Epithelial cell of esophagus (primary cell): ENCODE results near the gene GATA5.
"Not testable (repeated sequence)": the region's sequence is repeated elsewhere in the genome, so short reads cannot be mapped to it uniquely, and the experiment has no call there.

Experiments used
- DNase-seq: peaks from one replicate; pipeline ENCODE4 v3.0.0; 2010; ENCODE audit warnings: low read depth
- H3K4me3 ChIP-seq: 2 replicates; pipeline ENCODE4 v1.5.1; 2011; ENCODE audit warnings: mild to moderate bottlenecking, low read length, control low read depth
- CTCF ChIP-seq: IDR thresholded peaks from 2 replicates; pipeline ENCODE4 v1.5.1; 2011; ENCODE audit warnings: low read depth, mild to moderate bottlenecking, low read length, control low read depth, inconsistent platforms; ENCODE audit not compliant: insufficient read depth; ENCODE audit errors: missing control alignments

The GATA5 gene

GRCh38 chr20:62427172-62428001 lies 48.4 kb downstream of the GATA5 start, which contains the start of gene RBBP8NL:
Gene RBBP8NL, minus strand, starts transcription at chr20:62427539. Its CDS starts 7,892 bp downstream, at chr20:62419647.
- peak; percentile 72 for TF ChIP-seq CTCF
- H3K4me3 ChIP-seq, result peak within 1 kb of the TSS; percentile 50
- peak; percentile 98 for DNase-seq

DNA sequence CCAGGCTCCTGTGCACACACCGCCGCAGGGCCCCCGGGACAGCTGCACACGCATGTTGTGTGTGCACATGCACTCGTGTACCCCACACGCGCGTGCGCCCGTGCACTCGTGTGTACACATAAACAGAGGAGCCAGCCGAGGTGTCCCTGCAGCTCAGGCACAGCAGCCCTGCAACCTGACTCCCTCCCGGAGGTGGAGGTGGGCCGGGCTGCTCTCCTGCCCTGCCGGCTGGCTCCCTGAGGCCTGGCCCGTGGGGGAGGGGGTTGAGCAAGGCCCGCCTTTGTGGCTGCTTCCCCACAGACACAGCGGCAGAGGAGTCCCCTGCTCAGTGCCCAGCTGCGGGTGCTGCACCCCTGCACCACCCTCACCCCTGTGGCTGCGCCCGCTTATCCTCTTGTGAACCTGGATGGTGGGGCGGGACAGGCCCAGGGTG lies 49.1 kb downstream of the GATA5 start:
- H3K4me3 ChIP-seq, result peak overlapping the region; percentile 50
- no peak for DNase-seq
- TF ChIP-seq CTCF, result no peak

DNA sequence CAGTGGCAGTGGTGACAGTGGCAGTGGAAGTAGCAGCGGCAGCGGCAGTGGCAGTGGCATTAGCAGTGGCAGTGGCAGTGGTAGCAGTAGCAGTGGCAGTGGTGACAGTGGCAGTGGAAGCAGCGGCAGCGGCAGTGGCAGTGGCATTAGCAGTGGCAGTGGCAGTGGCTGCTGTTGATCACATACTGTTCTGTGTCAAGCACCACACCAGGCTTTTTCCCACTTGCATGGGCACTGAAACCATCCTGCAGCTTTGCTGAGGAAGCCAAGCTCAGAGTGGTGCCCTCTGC lies 49.8 kb downstream of the GATA5 start:
- H3K4me3 ChIP-seq, DNase-seq: not testable (repeated sequence)

DNA sequence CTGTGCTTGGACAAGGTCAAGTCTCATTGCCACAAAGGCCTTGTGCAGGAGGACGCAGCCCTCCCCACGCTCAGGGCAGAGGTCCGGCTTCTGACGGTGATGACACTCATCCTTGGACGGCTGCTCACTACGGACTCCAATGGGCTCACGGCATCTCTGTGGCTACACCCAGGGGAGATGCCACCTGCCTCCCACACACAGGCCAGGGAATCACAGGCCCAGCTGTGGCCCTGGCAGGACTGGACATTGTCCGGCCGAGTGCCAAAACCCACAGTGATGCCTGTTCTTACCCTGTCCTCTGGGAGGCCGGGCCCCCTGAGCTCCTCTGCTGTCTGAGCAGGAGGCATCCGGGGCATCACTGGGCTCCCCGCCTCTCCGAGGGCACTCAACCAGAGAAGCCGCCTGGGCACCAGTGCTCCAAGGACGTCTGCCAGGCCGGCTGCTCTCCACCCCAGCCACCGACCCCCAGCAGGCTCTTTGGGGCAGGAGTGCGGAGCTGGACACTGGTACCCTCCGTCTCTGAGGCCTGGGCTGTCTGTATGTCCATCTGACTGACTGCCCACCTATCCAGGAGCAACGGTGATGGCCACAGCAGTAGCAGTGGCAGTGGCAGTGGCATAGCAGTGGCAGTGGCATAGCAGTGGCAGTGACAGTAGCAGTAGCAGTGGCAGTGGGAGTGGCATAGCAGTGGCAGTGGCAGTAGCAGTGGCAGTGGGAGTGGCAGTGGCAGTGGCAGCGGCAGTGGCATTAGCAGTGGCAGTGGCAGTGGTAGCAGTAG lies 50.3 kb downstream of the GATA5 start:
- no peak for TF ChIP-seq CTCF
- H3K4me3 ChIP-seq, result no peak overlapping the region
- DNase-seq, result no peak

DNA sequence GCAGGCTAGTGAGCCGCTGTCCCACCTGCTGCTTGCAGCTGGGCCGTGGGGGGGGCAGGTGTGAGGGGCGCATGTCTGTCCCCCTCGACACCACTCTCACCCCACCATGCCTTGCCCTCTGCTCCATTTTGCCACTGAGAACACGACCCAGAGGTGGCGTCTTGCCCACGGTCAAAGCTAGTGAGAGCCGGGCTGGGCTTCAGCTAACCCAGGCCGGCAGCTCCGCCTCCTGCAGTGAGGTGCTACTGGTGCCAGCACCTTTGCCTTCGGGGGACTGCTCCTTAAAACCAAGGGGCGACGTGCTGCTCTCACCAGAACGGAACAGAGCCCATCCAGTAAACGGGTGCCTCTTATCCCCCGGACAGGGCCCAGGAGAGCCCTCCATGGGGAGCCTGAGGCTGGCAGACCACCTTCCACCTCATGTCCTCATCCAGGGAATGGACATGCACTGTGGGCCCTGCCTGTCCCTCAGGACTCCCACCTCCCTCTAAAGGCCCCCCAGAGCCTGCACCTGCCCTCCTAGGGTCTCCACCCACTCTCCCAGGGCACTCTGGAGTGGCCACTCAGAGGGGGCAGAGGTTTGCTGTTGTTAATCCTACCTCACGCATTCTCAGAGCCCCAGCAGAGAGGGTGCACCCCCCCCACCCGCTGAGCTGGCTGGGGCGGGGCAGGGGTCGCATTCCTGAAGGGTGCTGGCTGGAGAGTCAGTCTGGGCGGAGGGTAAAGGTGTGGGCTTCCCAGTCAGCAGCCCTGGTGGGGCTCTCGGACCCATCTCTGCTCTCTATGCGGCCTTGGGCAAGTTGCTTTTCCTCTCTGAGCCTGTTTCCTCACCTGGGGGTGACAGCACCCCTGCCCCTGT lies 51.3 kb downstream of the GATA5 start:
- no peak overlapping the region for H3K4me3 ChIP-seq
- TF ChIP-seq CTCF, result no peak
- no peak for DNase-seq

- no peak for DNase-seq
- no peak for TF ChIP-seq CTCF
- H3K4me3 ChIP-seq, result no peak overlapping the region
These were observed 52.5 kb downstream of the GATA5 start for GRCh38 chr20:62423326-62423706.
